ENCODE results near the gene MRRF.
"Not testable (repeated sequence)": the region's sequence is repeated elsewhere in the genome, so short reads cannot be mapped to it uniquely, and the experiment has no call there.

The MRRF gene

GRCh38 chr9:122277285-122277897, 12.7 kb downstream of the MRRF start:
- DNase-seq: no peak

- no peak for DNase-seq
Observed at GRCh38 chr9:122281368-122281767, 16.7 kb downstream of the MRRF start.

- DNase-seq: no peak
Observed at GRCh38 chr9:122286764-122287163, 22.1 kb downstream of the MRRF start.

GRCh38 chr9:122287214-122287720, 22.6 kb downstream of the MRRF start:
- no peak for DNase-seq

- DNase-seq: no peak
Observed at GRCh38 chr9:122291458-122291857, 26.8 kb downstream of the MRRF start.

GRCh38 chr9:122294531-122294930, 29.8 kb downstream of the MRRF start:
- no peak for DNase-seq

- DNase-seq: peak; percentile 59 to 65
Observed at GRCh38 chr9:122297512-122297911, 32.8 kb downstream of the MRRF start.

GRCh38 chr9:122302237-122303093, 37.8 kb downstream of the MRRF start:
- no peak for DNase-seq

- no peak for DNase-seq
Observed at GRCh38 chr9:122307061-122307460, 42.4 kb downstream of the MRRF start.

GRCh38 chr9:122307925-122308324, 43.2 kb downstream of the MRRF start:
- DNase-seq: no peak

GRCh38 chr9:122309861-122310260, 45.2 kb downstream of the MRRF start:
- DNase-seq: no peak

GRCh38 chr9:122314165-122314564, 49.5 kb downstream of the MRRF start:
- DNase-seq: no peak

- DNase-seq: no peak
Observed at GRCh38 chr9:122315534-122315933, 50.9 kb downstream of the MRRF start.

- no peak for DNase-seq
Observed at GRCh38 chr9:122318284-122318683, 53.6 kb downstream of the MRRF start.

- DNase-seq: no peak
Observed at GRCh38 chr9:122320413-122320881, 55.8 kb downstream of the MRRF start.

- no peak for DNase-seq
Observed at GRCh38 chr9:122322553-122322952, 57.9 kb downstream of the MRRF start.

- not testable (repeated sequence) for DNase-seq
Observed at GRCh38 chr9:122324665-122325064, 60.0 kb downstream of the MRRF start.

- DNase-seq: no peak
Observed at GRCh38 chr9:122325124-122325523, 60.4 kb downstream of the MRRF start.

GRCh38 chr9:122327175-122327574, 62.5 kb downstream of the MRRF start:
- DNase-seq: no peak

- DNase-seq: no peak
Observed at GRCh38 chr9:122329597-122329996, 64.9 kb downstream of the MRRF start.

- not testable (repeated sequence) for DNase-seq
Observed at GRCh38 chr9:122330466-122330865, 65.8 kb downstream of the MRRF start.

- DNase-seq: no peak
Observed at GRCh38 chr9:122331523-122331927, 66.8 kb downstream of the MRRF start.

- no peak for DNase-seq
Observed at GRCh38 chr9:122332083-122332482, 67.4 kb downstream of the MRRF start.

GRCh38 chr9:122332644-122333043, 68.0 kb downstream of the MRRF start:
- no peak for DNase-seq
